ENCODE results near the gene PCDHGA9.
"Not testable (repeated sequence)": the region's sequence is repeated elsewhere in the genome, so short reads cannot be mapped to it uniquely, and the experiment has no call there.

DNA sequence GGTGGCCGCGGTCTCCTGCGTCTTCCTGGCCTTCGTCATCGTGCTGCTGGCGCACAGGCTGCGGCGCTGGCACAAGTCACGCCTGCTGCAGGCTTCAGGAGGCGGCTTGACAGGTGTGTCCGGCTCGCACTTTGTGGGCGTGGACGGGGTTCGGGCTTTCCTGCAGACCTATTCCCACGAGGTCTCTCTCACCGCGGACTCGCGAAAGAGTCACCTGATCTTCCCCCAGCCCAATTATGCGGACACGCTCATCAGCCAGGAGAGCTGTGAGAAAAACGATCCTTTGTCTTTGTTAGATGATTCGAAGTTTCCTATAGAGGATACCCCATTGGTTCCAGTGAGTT, 12.7 kb downstream of the PCDHGA9 start:
- TF ChIP-seq, protein P1, sequence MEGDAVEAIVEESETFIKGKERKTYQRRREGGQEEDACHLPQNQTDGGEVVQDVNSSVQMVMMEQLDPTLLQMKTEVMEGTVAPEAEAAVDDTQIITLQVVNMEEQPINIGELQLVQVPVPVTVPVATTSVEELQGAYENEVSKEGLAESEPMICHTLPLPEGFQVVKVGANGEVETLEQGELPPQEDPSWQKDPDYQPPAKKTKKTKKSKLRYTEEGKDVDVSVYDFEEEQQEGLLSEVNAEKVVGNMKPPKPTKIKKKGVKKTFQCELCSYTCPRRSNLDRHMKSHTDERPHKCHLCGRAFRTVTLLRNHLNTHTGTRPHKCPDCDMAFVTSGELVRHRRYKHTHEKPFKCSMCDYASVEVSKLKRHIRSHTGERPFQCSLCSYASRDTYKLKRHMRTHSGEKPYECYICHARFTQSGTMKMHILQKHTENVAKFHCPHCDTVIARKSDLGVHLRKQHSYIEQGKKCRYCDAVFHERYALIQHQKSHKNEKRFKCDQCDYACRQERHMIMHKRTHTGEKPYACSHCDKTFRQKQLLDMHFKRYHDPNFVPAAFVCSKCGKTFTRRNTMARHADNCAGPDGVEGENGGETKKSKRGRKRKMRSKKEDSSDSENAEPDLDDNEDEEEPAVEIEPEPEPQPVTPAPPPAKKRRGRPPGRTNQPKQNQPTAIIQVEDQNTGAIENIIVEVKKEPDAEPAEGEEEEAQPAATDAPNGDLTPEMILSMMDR (IDR thresholded peaks at IDR 0.05; ENCODE audit: extremely low read depth in 1 of 2, insufficient read depth in 1 of 2, low read depth in 1 of 2, low read length in 2 of 2) = not testable (repeated sequence)
- TF ChIP-seq JUN (IDR thresholded peaks at IDR 0.05; ENCODE audit: borderline replicate concordance, insufficient read depth, insufficient read length, low read depth); MYC (IDR thresholded peaks at IDR 0.05; ENCODE audit: low read depth, low read length); MAX (IDR thresholded peaks at IDR 0.05; ENCODE audit: insufficient read depth, insufficient read length): not testable (repeated sequence)

Measured in endothelial cell of umbilical vein (primary cell).